HG03378 (cell line): ENCODE measurements around the gene ZCWPW2.

Experiments
- ATAC-seq: cut with Tn5 transposase; IDR thresholded peaks from one replicate; pipeline ENCODE4 v1.9.1; 2021; ENCODE audit warnings: mild to moderate bottlenecking, moderate library complexity; ENCODE audit not compliant: unreplicated experiment

ZCWPW2 gene

DNA sequence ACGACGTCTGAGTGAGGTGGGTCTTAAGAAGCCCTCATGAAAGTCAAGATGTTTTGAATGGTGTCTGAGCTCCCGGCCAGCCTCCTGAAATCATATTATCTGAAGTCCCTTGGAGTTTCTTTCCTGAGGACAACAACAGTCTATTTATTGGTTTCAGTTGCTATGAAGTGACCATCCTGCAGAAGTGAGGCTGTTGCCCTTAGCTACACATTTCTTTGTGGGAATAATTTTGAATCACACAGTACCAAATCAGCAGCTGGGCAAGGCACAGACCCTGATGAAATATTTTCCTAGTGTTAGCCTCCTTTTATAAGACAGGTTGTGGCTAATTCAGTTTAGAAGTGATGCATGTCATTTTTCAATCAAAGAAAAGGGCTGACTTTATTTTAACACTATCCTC is 220.8 kb downstream of the ZCWPW2 start:
- ATAC-seq = no peak

DNA sequence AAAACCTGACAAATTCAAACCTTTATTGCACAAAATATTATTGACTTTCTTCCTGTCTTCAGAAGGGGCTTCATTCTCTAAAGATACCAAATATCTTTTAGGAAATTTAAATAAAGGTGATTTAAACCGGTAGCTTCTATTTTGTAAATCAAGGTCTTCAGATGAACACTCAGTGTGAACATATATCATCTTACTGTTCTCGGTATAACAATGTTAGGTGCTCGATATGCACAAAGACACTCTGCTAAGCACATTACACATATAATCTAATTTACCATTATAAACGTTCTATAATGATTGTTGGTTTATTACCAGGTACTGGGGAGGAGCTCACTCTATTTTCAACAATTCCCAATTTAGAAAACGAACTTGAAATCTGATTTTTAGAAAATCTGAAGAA is 225.5 kb downstream of the ZCWPW2 start:
- no peak for ATAC-seq

DNA sequence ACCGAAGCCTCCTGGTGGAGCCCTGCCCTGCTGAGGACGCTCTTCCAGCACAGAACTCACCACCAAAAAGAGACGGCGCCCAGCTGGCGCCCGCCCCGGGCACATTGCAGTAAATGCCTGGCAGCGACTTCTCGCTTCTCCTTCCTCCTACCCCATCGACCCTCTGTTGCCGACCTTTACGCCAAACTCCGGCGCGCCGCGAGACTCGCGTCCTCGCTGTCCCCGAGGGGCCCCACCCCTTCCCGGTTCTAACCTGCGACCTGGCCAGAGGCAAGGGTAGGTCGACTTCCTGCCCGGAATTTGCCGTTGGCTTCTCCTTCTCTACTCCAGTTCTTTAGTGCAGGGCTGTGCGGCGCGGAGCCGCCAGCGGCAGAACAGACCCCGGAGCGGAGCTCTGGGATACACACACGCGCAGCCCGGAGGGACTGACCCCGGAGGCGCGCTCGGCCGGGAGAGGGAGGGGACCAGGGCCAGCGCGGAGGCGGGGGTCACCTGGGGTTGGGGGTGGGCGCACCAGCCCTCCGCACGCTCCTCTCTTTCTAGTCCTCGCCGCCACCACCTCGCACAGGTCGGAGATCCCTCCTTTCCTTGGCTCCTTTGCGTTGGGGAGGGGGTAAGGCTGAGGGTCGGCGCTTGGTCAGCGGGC is 226.7 kb downstream of the ZCWPW2 start:
- no peak for ATAC-seq
